Naive thymus-derived CD8-positive, alpha-beta T cell (primary cell): ENCODE results near the gene SLCO2A1. TPM values are rescaled to one million over a fixed set of nuclear protein-coding genes. Genes with fewer than 3 reads are reported as not detected.

ENCODE experiments used
- ATAC-seq, 2 donors: fragments of 150-1000 bp; cut with Tn5 transposase in 1 of 2; sonication (Bioruptor Pico), chemical (Tn5 transposase) in 1 of 2; 1 replicate in 1 of 2; 2 replicates in 1 of 2; pipeline ENCODE4 v1.10.0; 2021; ENCODE audit warnings: mild to moderate bottlenecking in 2 of 2, moderate library complexity in 2 of 2
- POLR2A ChIA-PET: fragments of 350-600 bp; sonication (Branson Sonifier 250); formaldehyde crosslinking; loops from one replicate; lab custom pipeline; 2021; ENCODE audit warnings: antibody characterized with exemption; lab: Charles Lee
- DNase-seq, 10 donors: peaks; one replicate each; pipeline versions ENCODE4 v3.0.0 to v3.0.0-alpha.2; 2020 to 2022
- H3K27ac Mint-ChIP-seq, 10 donors: one replicate each; pipeline ENCODE4 v1.8.0; 2020 to 2022; ENCODE audit warnings: mild to moderate bottlenecking in 10 of 10, mixed read lengths in 10 of 10, moderate library complexity in 4 of 10, inconsistent platforms in 1 of 10
- H3K27me3 Mint-ChIP-seq, 5 donors: one replicate each; pipeline ENCODE4 v1.8.0; 2021 to 2022; ENCODE audit warnings: mixed read lengths in 5 of 5
- H3K36me3 Mint-ChIP-seq, 3 donors: one replicate each; pipeline ENCODE4 v1.8.0; 2020 to 2022; ENCODE audit warnings: mixed read lengths in 3 of 3, mild to moderate bottlenecking in 2 of 3, inconsistent platforms in 1 of 3
- H3K4me1 Mint-ChIP-seq, 4 donors: one replicate each; pipeline ENCODE4 v1.8.0; 2021 to 2022; ENCODE audit warnings: mixed read lengths in 4 of 4
- H3K4me3 Mint-ChIP-seq, 10 donors: one replicate each; pipeline ENCODE4 v1.8.0; 2020 to 2022; ENCODE audit warnings: mild to moderate bottlenecking in 10 of 10, mixed read lengths in 10 of 10, moderate library complexity in 6 of 10, inconsistent platforms in 1 of 10
- H3K9me3 Mint-ChIP-seq, 9 donors: one replicate each; pipeline ENCODE4 v1.8.0; 2020 to 2022; ENCODE audit warnings: mixed read lengths in 9 of 9, mild to moderate bottlenecking in 3 of 9, inconsistent platforms in 1 of 9, moderate library complexity in 1 of 9
- polyA plus RNA-seq, 3 donors: library from polyadenylated mRNA; unstranded; fragments of 300-500 nt; fragmentation: Illumina TruSeq; gene quantifications; one replicate each; pipeline ENCODE4 v1.2.3, GENCODE V29; 2021
- total RNA-seq, 8 experiments: library from RNA in 2 of 8; stranded (reverse) in 2 of 8; gene quantifications; one replicate each; pipeline ENCODE4 v1.2.3 and lab custom pipeline; 2021 to 2026

The SLCO2A1 gene
- total and polyA plus RNA-seq, 5 experiments from 2014 or later = not detected

DNA sequence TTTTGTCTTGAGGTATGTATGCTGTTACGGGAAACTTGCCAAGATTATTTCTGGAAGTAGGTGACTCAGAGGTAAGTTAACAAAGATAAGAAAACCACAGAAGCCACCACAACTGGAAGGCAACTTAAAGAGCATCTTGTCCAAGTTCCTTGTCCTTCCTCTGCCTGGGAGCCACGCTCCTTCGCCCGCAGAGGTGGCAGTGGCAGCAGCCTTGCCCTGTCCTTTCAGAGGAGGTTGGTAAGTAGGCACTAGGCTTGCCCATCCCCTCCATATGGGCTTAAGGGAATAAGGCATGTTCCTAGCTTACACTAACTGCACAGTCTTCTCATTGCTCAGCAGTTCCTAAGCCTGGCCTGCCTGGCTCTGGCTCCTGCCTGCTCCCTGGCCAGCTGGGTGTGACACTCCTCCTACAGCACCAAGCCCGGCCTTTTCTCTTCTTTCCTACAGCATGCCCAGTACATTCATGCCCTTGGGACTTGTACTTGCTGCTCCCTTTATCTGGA lies 86.0 kb downstream of the SLCO2A1 start:
- DNase-seq = no peak
- peaks cover 0 to 16% (median 3%) of the 10 kb centered on the region in 5 donors for H3K27me3 Mint-ChIP-seq
- no peak overlapping the region for H3K27ac Mint-ChIP-seq
- no peak overlapping the region for H3K4me3 Mint-ChIP-seq
- POLR2A ChIA-PET = no interaction called here
- no peaks in the 10 kb centered on the region for H3K36me3 Mint-ChIP-seq
- peaks cover 0 to 2% (median 0%) of the 10 kb centered on the region in 9 donors for H3K9me3 Mint-ChIP-seq
- no peak for ATAC-seq
- H3K4me1 Mint-ChIP-seq = peaks cover 6 to 9% (median 6%) of the 10 kb centered on the region in 4 donors

DNA sequence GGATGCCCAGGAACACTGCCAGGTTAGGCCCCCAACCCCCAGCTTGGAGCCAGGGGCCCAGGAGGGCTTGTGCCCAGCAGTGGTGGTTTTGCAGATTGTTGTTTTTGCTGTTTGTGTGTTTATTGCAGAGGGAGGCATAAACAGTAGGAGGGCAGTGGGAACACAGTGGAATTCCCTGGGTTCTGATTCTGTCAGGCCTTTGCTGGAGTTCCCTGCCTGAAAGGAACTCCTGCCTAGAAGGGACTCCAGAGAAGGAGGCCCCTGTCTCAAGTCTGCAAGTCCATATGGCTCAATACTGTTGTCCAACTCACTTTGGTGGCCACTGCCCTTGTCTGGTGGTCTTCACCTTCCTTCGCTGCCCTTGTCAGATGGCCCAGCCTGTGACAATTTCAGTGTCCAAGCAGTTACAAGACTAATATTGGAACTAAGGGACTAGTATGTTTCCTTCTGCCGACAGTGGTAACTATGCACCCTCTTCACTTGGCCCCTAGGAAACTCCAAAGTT lies 86.6 kb downstream of the SLCO2A1 start:
- Mint-ChIP-seq H3K27ac (no peak overlapping the region), H3K9me3 (peaks cover 0 to 2% (median 0%) of the 10 kb centered on the region in 9 donors), H3K27me3 (peaks cover 0 to 16% (median 3%) of the 10 kb centered on the region in 5 donors), H3K36me3 (no peaks in the 10 kb centered on the region), H3K4me3 (no peak overlapping the region), H3K4me1 (peaks cover 6 to 9% (median 6%) of the 10 kb centered on the region in 4 donors)
- ATAC-seq = no peak
- POLR2A ChIA-PET = no interaction called here
- no peak for DNase-seq

GRCh38 chr3:133941415-133941821 lies 88.3 kb downstream of the SLCO2A1 start:
- Mint-ChIP-seq H3K36me3 (no peaks in the 10 kb centered on the region), H3K27ac (no peak overlapping the region), H3K9me3 (peaks cover 0 to 2% (median 0%) of the 10 kb centered on the region in 9 donors), H3K27me3 (peaks cover 0 to 16% (median 3%) of the 10 kb centered on the region in 5 donors), H3K4me3 (no peak overlapping the region), H3K4me1 (peaks cover 6 to 9% (median 6%) of the 10 kb centered on the region in 4 donors)
- DNase-seq (no peak), ATAC-seq (no peak)
- POLR2A ChIA-PET = no interaction called here

- DNase-seq (no peak), ATAC-seq (no peak)
- no peak overlapping the region for H3K4me3 Mint-ChIP-seq
- no peaks in the 10 kb centered on the region for H3K36me3 Mint-ChIP-seq
- POLR2A ChIA-PET = no interaction called here
- peaks cover 5 to 9% (median 6%) of the 10 kb centered on the region in 4 donors for H3K4me1 Mint-ChIP-seq
- peaks cover 0 to 16% (median 3%) of the 10 kb centered on the region in 5 donors for H3K27me3 Mint-ChIP-seq
- no peak overlapping the region for H3K27ac Mint-ChIP-seq
- peaks cover 0 to 2% (median 0%) of the 10 kb centered on the region in 9 donors for H3K9me3 Mint-ChIP-seq
These were observed 89.2 kb downstream of the SLCO2A1 start for GRCh38 chr3:133940536-133940935.

DNA sequence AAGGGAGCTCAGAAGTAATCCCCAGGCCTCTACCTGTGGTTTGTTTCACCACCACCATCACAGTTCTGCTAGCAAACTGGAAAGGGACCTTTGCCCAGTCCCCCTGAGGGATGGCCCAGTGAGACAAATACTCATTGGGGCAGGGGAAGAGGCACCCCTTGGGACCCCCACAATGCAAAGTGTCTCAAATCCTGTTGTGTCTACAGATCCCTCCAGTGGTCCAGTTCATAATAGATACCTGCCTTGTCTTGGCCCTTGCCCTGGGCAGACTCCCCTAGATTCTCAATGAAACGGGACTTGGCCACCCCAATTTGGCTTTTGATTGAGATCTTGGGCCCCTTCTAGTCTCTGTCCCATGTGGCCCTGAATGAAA lies 90.3 kb downstream of the SLCO2A1 start:
- H3K4me3 Mint-ChIP-seq = no peak overlapping the region
- POLR2A ChIA-PET = no interaction called here
- H3K36me3 Mint-ChIP-seq = no peaks in the 10 kb centered on the region
- H3K27me3 Mint-ChIP-seq = peaks cover 0 to 19% (median 1%) of the 10 kb centered on the region in 5 donors
- H3K9me3 Mint-ChIP-seq = peaks cover 0 to 2% (median 0%) of the 10 kb centered on the region in 9 donors
- DNase-seq (no peak), ATAC-seq (no peak)
- H3K4me1 Mint-ChIP-seq = peaks cover 5 to 9% (median 6%) of the 10 kb centered on the region in 4 donors
- no peak overlapping the region for H3K27ac Mint-ChIP-seq

DNA sequence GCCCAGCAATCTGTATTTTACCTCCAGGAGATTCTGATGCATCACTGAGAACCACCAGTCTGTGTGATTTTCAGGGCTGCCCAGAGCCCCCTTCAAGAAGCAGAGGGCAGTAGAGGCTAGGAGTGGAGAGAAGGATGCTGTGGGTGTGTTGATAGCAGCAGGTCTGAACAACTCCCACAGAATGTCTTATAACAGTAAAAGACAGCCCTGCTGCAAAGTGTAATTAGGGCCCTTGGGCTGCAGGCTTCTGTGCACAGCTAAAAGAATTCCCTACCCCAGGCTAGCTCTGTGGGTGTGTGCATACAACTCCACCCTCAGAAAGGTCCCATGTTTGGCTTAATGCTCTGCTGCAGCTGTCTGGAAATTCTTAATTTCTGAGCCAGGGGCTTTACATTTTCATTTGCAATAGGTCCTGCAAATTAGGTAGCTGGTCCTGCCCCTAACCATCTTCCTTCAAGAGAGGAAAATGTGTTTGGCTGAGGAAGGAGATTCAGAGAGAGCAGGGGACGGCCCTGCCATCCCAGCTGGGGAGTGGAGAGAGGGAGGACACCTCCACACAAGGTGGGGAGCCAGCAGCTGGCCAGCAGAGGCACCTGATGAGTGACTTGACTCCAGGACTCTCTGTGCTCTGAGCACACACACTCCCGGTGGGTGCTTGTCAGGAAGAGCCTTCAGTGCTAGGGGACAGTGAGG lies 90.8 kb downstream of the SLCO2A1 start:
- ATAC-seq = no peak
- POLR2A ChIA-PET = no interaction called here
- no peak for DNase-seq
- Mint-ChIP-seq H3K27ac (no peak overlapping the region), H3K4me1 (peaks cover 5 to 9% (median 6%) of the 10 kb centered on the region in 4 donors), H3K27me3 (peaks cover 0 to 16% (median 1%) of the 10 kb centered on the region in 5 donors), H3K9me3 (peaks cover 0 to 2% (median 0%) of the 10 kb centered on the region in 9 donors), H3K36me3 (no peaks in the 10 kb centered on the region), H3K4me3 (no peak overlapping the region)

DNA sequence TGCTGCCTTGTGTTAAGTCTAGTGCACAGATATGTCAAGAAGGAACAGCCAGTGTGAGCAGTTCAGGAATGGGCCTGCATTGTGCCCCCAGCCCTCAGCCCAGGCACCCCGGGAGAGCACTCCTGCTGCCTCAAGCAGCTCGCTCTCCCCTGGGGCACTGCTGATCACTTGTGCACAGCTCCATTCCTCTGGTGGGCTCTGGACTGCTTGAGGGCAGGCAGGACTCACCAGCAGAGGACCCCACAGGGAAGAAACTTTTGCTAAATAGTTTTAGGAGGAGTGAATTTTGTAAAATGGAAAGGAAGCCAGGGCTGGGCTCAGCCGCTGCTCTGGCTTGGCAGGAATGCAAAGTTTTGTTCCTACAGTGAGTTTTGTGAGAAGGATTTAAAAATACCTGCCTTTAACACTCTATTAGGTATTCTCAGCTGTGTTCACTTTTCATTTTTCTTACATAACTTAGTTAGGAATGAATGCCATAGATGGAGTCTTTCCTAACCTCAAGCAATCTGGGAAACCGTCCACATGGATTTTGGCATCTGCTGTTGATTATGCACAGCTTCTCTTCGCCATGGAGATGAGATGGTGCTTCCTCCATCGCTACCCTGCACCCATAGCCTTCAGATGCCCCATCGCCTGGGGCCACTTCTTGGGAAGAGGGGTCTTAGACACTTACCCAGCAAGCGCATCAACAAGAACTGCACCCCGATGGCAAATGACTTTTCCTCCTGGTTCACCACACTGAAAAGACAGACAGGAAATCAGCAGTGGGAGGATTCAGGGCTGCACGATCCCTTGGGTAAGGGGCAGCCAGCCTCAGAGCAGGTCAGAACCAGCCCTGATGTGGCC lies 91.7 kb downstream of the SLCO2A1 start:
- Mint-ChIP-seq H3K9me3 (peaks cover 0 to 2% (median 0%) of the 10 kb centered on the region in 9 donors), H3K4me1 (peaks cover 5 to 9% (median 6%) of the 10 kb centered on the region in 4 donors), H3K27ac (no peak overlapping the region), H3K36me3 (no peaks in the 10 kb centered on the region), H3K27me3 (peaks cover 0 to 15% (median 0%) of the 10 kb centered on the region in 5 donors), H3K4me3 (no peak overlapping the region)
- ATAC-seq (no peak), DNase-seq (no peak)
- POLR2A ChIA-PET = no interaction called here

- POLR2A ChIA-PET = no interaction called here
- Mint-ChIP-seq H3K27ac (no peak overlapping the region), H3K4me1 (peaks cover 0 to 2% (median under 1%) of the 10 kb centered on the region in 4 donors), H3K9me3 (no peaks in the 10 kb centered on the region), H3K27me3 (peaks cover 0 to 8% (median 0%) of the 10 kb centered on the region in 5 donors), H3K36me3 (no peaks in the 10 kb centered on the region), H3K4me3 (no peak overlapping the region)
- DNase-seq (no peak), ATAC-seq (no peak)
These were observed 92.6 kb downstream of the SLCO2A1 start for GRCh38 chr3:133937061-133937686.

DNA sequence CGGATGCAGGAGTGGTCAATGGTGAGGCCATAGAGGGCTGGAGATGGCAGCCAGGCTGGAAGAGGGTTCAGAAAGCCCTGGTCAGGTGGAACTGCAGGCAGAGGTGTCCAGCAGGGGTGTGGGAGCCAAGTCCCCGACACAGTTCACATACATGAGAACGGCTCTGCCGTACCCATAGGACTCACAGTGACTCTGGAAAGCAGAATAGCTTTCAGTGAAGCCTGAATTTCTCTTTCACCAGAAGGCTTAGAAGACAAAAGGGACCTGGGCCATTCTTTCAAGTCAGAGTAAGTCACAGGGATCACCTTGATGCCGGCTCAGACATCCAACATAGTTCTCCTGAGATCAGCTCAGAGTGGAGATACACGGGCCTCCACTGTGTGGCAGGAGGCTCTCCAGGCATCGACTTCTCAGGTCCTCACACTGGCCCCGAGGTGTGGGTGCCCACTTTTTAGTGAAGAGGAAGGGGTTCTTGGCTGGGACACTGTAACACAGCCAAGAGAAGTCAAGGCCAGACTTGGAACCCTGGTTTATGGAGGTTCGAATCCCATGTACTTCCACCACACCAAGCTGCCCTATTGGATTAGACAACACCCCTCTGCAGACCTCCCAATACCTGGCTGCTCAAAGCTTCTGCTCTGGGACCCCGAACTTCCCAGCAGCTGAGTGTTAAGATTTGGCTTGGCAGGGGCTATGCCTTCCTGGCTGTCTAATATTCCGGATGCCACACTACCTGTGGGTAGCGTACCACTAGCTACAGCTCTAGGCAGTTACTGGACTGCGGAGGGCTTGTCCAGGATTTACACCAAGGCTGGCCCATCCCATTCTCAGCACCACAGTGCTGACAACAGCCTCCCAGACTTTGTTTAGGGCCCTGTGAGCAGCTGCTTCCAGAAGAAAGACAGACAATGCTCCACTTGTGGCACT lies 93.6 kb downstream of the SLCO2A1 start:
- DNase-seq (no peak), ATAC-seq (no peak)
- Mint-ChIP-seq H3K27ac (no peak overlapping the region), H3K9me3 (no peaks in the 10 kb centered on the region), H3K36me3 (no peaks in the 10 kb centered on the region), H3K27me3 (peaks cover 0 to 8% (median 0%) of the 10 kb centered on the region in 5 donors), H3K4me3 (no peak overlapping the region), H3K4me1 (no peaks in the 10 kb centered on the region)
- POLR2A ChIA-PET = no interaction called here

GRCh38 chr3:133934996-133935842 lies 94.5 kb downstream of the SLCO2A1 start:
- POLR2A ChIA-PET = no interaction called here
- no peaks in the 10 kb centered on the region for H3K9me3 Mint-ChIP-seq
- H3K4me1 Mint-ChIP-seq = no peaks in the 10 kb centered on the region
- ATAC-seq = no peak
- no peak overlapping the region for H3K4me3 Mint-ChIP-seq
- H3K27ac Mint-ChIP-seq = no peak overlapping the region
- no peaks in the 10 kb centered on the region for H3K36me3 Mint-ChIP-seq
- H3K27me3 Mint-ChIP-seq = peaks cover 0 to 8% (median 0%) of the 10 kb centered on the region in 5 donors
- no peak for DNase-seq
